Neural progenitor cell (in vitro differentiated cells): ENCODE results near the gene ABCG5. TPM values are rescaled to one million over a fixed set of nuclear protein-coding genes. Genes with fewer than 3 reads are reported as not detected.

Experiments used
- DNase-seq: peaks from one replicate; pipeline ENCODE4 v3.0.0-alpha.2; 2016; ENCODE audit warnings: low spot score
- H2AFZ ChIP-seq: fragments of 200-600 bp; sonication (generic); replicated peaks from 2 replicates; pipeline ENCODE4 v1.6.1; 2016; ENCODE audit warnings: antibody characterized with exemption
- H3F3A ChIP-seq: fragments of 200-600 bp; sonication (generic); 2 replicates; pipeline ENCODE4 v1.6.1; 2016; ENCODE audit warnings: antibody characterized with exemption, low read depth
- H3K27ac ChIP-seq: fragments of 200-600 bp; sonication (generic); 2 replicates; pipeline ENCODE4 v1.5.1; 2016; ENCODE audit warnings: mild to moderate bottlenecking
- H3K27me3 ChIP-seq: fragments of 200-600 bp; sonication (generic); 2 replicates; pipeline ENCODE4 v1.6.1; 2016; ENCODE audit warnings: mild to moderate bottlenecking, moderate library complexity
- H3K36me3 ChIP-seq: fragments of 200-600 bp; sonication (generic); 2 replicates; pipeline ENCODE4 v1.5.1; 2016
- H3K4me1 ChIP-seq: fragments of 200-600 bp; sonication (generic); 2 replicates; pipeline ENCODE4 v1.6.1; 2016; ENCODE audit warnings: mixed run types
- H3K4me2 ChIP-seq: fragments of 200-600 bp; sonication (generic); 2 replicates; pipeline ENCODE4 v1.6.1; 2016
- H3K4me3 ChIP-seq: fragments of 200-600 bp; sonication (generic); 2 replicates; pipeline ENCODE4 v1.5.1; 2016
- H3K79me2 ChIP-seq: fragments of 200-600 bp; sonication (generic); 2 replicates; pipeline ENCODE4 v1.6.1; 2016; ENCODE audit warnings: low read depth
- H3K9ac ChIP-seq: fragments of 200-600 bp; sonication (generic); 2 replicates; pipeline ENCODE4 v1.6.1; 2016
- H3K9me3 ChIP-seq: fragments of 200-600 bp; sonication (generic); 2 replicates; pipeline ENCODE4 v1.5.1; 2016; ENCODE audit warnings: low read depth
- H4K20me1 ChIP-seq: fragments of 200-600 bp; sonication (generic); 2 replicates; pipeline ENCODE4 v1.6.1; 2016; ENCODE audit warnings: low read depth
- H3K27ac Mint-ChIP-seq: 3 replicates; pipeline ENCODE4 v1.8.0; 2021; ENCODE audit warnings: mixed read lengths
- H3K27me3 Mint-ChIP-seq: 2 replicates; pipeline ENCODE4 v1.8.0; 2022; ENCODE audit warnings: low read depth, mild to moderate bottlenecking, inconsistent platforms, moderate library complexity, mixed read lengths; ENCODE audit not compliant: insufficient read depth
- H3K36me3 Mint-ChIP-seq: 3 replicates; pipeline ENCODE4 v1.8.0; 2021; ENCODE audit warnings: mixed read lengths
- H3K4me1 Mint-ChIP-seq: 3 replicates; pipeline ENCODE4 v1.8.0; 2021; ENCODE audit warnings: mixed read lengths
- H3K4me3 Mint-ChIP-seq: 3 replicates; pipeline ENCODE4 v1.8.0; 2021; ENCODE audit warnings: mild to moderate bottlenecking, moderate library complexity, mixed read lengths
- H3K9me3 Mint-ChIP-seq: 3 replicates; pipeline ENCODE4 v1.8.0; 2020; ENCODE audit warnings: mixed read lengths
- CTCF ChIP-seq: fragments of 200-600 bp; sonication (generic); IDR thresholded peaks from 2 replicates; pipeline ENCODE4 v1.5.1; 2017; ENCODE audit warnings: antibody characterized with exemption, mild to moderate bottlenecking
- EZH2 ChIP-seq: fragments of 200-600 bp; sonication (generic); IDR thresholded peaks from 2 replicates; pipeline ENCODE4 v1.6.1; 2017; ENCODE audit warnings: antibody characterized with exemption, mild to moderate bottlenecking, moderate library complexity
- EZH2phosphoT487 ChIP-seq: fragments of 200-600 bp; sonication (generic); IDR thresholded peaks from 2 replicates; pipeline ENCODE4 v1.6.1; 2017; ENCODE audit warnings: antibody characterized with exemption
- total RNA-seq: library from RNA; depleted of rRNA; stranded (reverse); fragments of >200 nt; gene quantifications from 2 replicates; pipeline ENCODE4 v1.2.3, GENCODE V29; 2015; ENCODE audit warnings: low replicate concordance

The ABCG5 gene
- total RNA-seq, 1 donor from 2014 or later = not detected

- Mint-ChIP-seq H3K4me1 (no peaks in the 10 kb centered on the region), H3K36me3 (no peaks in the 10 kb centered on the region), H3K4me3 (no peak overlapping the region), H3K27ac (no peak overlapping the region), H3K27me3 (peaks cover 10% of the 10 kb centered on the region), H3K9me3 (no peaks in the 10 kb centered on the region)
- Histone ChIP-seq H3K4me3 (no peak overlapping the region), H3K27me3 (peaks cover 39% of the 10 kb centered on the region), H3K27ac (no peak overlapping the region), H3K9me3 (no peaks in the 10 kb centered on the region), H3K4me1 (no peaks in the 10 kb centered on the region), H4K20me1 (no peaks in the 10 kb centered on the region), H3K36me3 (no peaks in the 10 kb centered on the region), H3K9ac (no peak overlapping the region), H2AFZ (no peak overlapping the region), H3K4me2 (no peak overlapping the region), H3K79me2 (no peaks in the 10 kb centered on the region), H3F3A (no peaks in the 10 kb centered on the region)
- no peak for DNase-seq
- TF ChIP-seq EZH2 = no peak
- TF ChIP-seq CTCF = no peak
- TF ChIP-seq EZH2phosphoT487 = no peak
Measured at GRCh38 chr2:43853141-43854081, 14.8 kb upstream of the ABCG5 start.

- no peak for DNase-seq
- H3K4me1 Mint-ChIP-seq = no peaks in the 10 kb centered on the region
- Histone ChIP-seq H2AFZ (no peak overlapping the region), H3K4me3 (no peak overlapping the region), H3F3A (no peaks in the 10 kb centered on the region), H3K79me2 (no peaks in the 10 kb centered on the region), H3K27ac (no peak overlapping the region), H3K4me1 (no peaks in the 10 kb centered on the region), H3K4me2 (no peak overlapping the region), H3K27me3 (peaks cover 28% of the 10 kb centered on the region), H3K36me3 (no peaks in the 10 kb centered on the region), H3K9me3 (no peaks in the 10 kb centered on the region), H4K20me1 (no peaks in the 10 kb centered on the region), H3K9ac (no peak overlapping the region)
- H3K27ac Mint-ChIP-seq = no peak overlapping the region
- H3K9me3 Mint-ChIP-seq = no peaks in the 10 kb centered on the region
- no peak for TF ChIP-seq EZH2
- no peak for TF ChIP-seq EZH2phosphoT487
- TF ChIP-seq CTCF = no peak
- H3K4me3 Mint-ChIP-seq = no peak overlapping the region
- no peaks in the 10 kb centered on the region for H3K36me3 Mint-ChIP-seq
- H3K27me3 Mint-ChIP-seq = peaks cover 8% of the 10 kb centered on the region
Measured at GRCh38 chr2:43852196-43852730, 13.6 kb upstream of the ABCG5 start.

GRCh38 chr2:43851011-43851980, 12.7 kb upstream of the ABCG5 start:
- Histone ChIP-seq H3K4me2 (no peak overlapping the region), H3K79me2 (no peaks in the 10 kb centered on the region), H3K4me3 (no peak overlapping the region), H3K36me3 (no peaks in the 10 kb centered on the region), H3K9me3 (no peaks in the 10 kb centered on the region), H3F3A (no peaks in the 10 kb centered on the region), H3K9ac (no peak overlapping the region), H3K27me3 (peaks cover 18% of the 10 kb centered on the region), H3K4me1 (no peaks in the 10 kb centered on the region), H2AFZ (no peak overlapping the region), H4K20me1 (no peaks in the 10 kb centered on the region), H3K27ac (no peak overlapping the region)
- Mint-ChIP-seq H3K4me3 (no peak overlapping the region), H3K27me3 (peaks cover 3% of the 10 kb centered on the region), H3K4me1 (no peaks in the 10 kb centered on the region), H3K9me3 (no peaks in the 10 kb centered on the region), H3K36me3 (no peaks in the 10 kb centered on the region), H3K27ac (no peak overlapping the region)
- no peak for DNase-seq
- no peak for TF ChIP-seq EZH2
- no peak for TF ChIP-seq CTCF
- no peak for TF ChIP-seq EZH2phosphoT487
